ENCODE data around the gene UTP11.
"Not testable (repeated sequence)": the region's sequence is repeated elsewhere in the genome, so short reads cannot be mapped to it uniquely, and the experiment has no call there.

DNA sequence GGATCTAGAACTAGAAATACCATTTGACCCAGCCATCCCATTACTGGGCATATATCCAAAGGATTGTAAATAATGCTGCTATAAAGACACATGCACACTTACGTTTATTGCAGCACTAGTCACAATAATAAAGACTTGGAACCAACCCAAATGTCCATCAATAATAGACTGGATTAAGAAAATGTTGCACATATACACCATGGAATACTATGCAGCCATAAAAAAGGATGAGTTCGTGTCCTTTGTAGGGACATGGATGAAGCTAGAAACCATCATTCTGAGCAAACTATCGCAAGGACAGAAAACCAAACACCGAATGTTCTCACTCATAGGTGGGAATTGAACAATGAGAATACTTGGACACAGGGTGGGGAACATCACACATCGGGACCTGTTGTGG lies 38.9 kb upstream of the UTP11 start:
- not testable (repeated sequence) for TF ChIP-seq JUN (IDR thresholded peaks at IDR 0.05; ENCODE audit: low read depth, low read length); POLR2A (IDR thresholded peaks at IDR 0.05; ENCODE audit: control extremely low read depth in 1 of 2, low read depth in 2 of 2, low read length in 2 of 2); POLR2AphosphoS5 (IDR thresholded peaks at IDR 0.05; ENCODE audit: low read depth, low read length); GABPA (IDR thresholded peaks at IDR 0.05; ENCODE audit: borderline replicate concordance, insufficient read depth, low read length); KDM1A (IDR thresholded peaks at IDR 0.05; ENCODE audit: borderline replicate concordance, low read length); RFX5 (IDR thresholded peaks at IDR 0.05; ENCODE audit: borderline replicate concordance, low read depth, low read length); MAFK (IDR thresholded peaks at IDR 0.05; ENCODE audit: low read depth, low read length); RXRA (IDR thresholded peaks at IDR 0.05; ENCODE audit: insufficient read depth, low read depth, low read length)
- TF ChIP-seq, protein P1, sequence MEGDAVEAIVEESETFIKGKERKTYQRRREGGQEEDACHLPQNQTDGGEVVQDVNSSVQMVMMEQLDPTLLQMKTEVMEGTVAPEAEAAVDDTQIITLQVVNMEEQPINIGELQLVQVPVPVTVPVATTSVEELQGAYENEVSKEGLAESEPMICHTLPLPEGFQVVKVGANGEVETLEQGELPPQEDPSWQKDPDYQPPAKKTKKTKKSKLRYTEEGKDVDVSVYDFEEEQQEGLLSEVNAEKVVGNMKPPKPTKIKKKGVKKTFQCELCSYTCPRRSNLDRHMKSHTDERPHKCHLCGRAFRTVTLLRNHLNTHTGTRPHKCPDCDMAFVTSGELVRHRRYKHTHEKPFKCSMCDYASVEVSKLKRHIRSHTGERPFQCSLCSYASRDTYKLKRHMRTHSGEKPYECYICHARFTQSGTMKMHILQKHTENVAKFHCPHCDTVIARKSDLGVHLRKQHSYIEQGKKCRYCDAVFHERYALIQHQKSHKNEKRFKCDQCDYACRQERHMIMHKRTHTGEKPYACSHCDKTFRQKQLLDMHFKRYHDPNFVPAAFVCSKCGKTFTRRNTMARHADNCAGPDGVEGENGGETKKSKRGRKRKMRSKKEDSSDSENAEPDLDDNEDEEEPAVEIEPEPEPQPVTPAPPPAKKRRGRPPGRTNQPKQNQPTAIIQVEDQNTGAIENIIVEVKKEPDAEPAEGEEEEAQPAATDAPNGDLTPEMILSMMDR (IDR thresholded peaks at IDR 0.05; ENCODE audit: control extremely low read depth in 1 of 3, insufficient read depth in 1 of 3, low read depth in 1 of 3, low read length in 3 of 3), result not testable (repeated sequence)
- TF ChIP-seq, protein P2, sequence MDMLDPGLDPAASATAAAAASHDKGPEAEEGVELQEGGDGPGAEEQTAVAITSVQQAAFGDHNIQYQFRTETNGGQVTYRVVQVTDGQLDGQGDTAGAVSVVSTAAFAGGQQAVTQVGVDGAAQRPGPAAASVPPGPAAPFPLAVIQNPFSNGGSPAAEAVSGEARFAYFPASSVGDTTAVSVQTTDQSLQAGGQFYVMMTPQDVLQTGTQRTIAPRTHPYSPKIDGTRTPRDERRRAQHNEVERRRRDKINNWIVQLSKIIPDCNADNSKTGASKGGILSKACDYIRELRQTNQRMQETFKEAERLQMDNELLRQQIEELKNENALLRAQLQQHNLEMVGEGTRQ (IDR thresholded peaks at IDR 0.05; ENCODE audit: low read length), result not testable (repeated sequence)
